Measurements from ENCODE around the gene EXOC4. TPM values are rescaled to one million over a fixed set of nuclear protein-coding genes. Genes with fewer than 3 reads are reported as not detected.

EXOC4 gene
- total RNA-seq, 1 experiment from 2014 or later, result 71.0 TPM

GRCh38 chr7:133828906-133829305 lies 576.0 kb downstream of the EXOC4 start:
- ChIA-PET CTCF (no interaction called here), POLR2A (no interaction called here)
- Histone ChIP-seq H3K9me3 (ENCODE audit: control insufficient read depth, insufficient read depth, low read depth, low read length) (no peaks in the 10 kb centered on the region), H3K4me3 (ENCODE audit: low read depth in 2 of 2, low read length in 2 of 2) (no peak overlapping the region), H3K27me3 (ENCODE audit: control insufficient read depth, insufficient read depth, low read length) (no peaks in the 10 kb centered on the region), H3K27ac (ENCODE audit: low read length) (no peak overlapping the region), H3K4me1 (ENCODE audit: control insufficient read depth, insufficient read depth, low read length) (no peaks in the 10 kb centered on the region), H3K36me3 (ENCODE audit: control insufficient read depth, insufficient read depth, low read length) (no peaks in the 10 kb centered on the region)
- TF ChIP-seq POLR2AphosphoS5 (IDR thresholded peaks at IDR 0.05; ENCODE audit: low read depth, low read length) (no peak), TCF7L2 (IDR thresholded peaks at IDR 0.05; ENCODE audit: low read depth, low read length) (no peak), REST (IDR thresholded peaks at IDR 0.05; ENCODE audit: insufficient read depth in 1 of 2, low read depth in 2 of 2, low read length in 1 of 2) (no peak), SIN3A (IDR thresholded peaks at IDR 0.05; ENCODE audit: borderline replicate concordance, insufficient read depth, low read depth, low read length) (no peak), CTCF (IDR thresholded peaks at IDR 0.05) (no peak)
- intact Hi-C loops (cut with micrococcal nuclease; ENCODE audit: unreplicated experiment), result no loop called here
- no peak for DNase-seq (ENCODE audit: low read depth, low spot score)
- no peak for ATAC-seq
- BruUV-seq (replicated peaks), result no TSS peak
- in situ Hi-C loops (cut with HindIII; ENCODE audit: low pct_unique_long_range_greater_than_20kb, low sequenced_read_pairs), result no loop called here

GRCh38 chr7:133829336-133829897 lies 576.5 kb downstream of the EXOC4 start:
- DNase-seq (ENCODE audit: low read depth, low spot score), result no peak
- intact Hi-C loops (cut with micrococcal nuclease; ENCODE audit: unreplicated experiment) (no loop called here), in situ Hi-C loops (cut with HindIII; ENCODE audit: low pct_unique_long_range_greater_than_20kb, low sequenced_read_pairs) (no loop called here)
- Histone ChIP-seq H3K27ac (ENCODE audit: low read length) (no peak overlapping the region), H3K27me3 (ENCODE audit: control insufficient read depth, insufficient read depth, low read length) (no peaks in the 10 kb centered on the region), H3K36me3 (ENCODE audit: control insufficient read depth, insufficient read depth, low read length) (no peaks in the 10 kb centered on the region), H3K4me3 (ENCODE audit: low read depth in 2 of 2, low read length in 2 of 2) (no peak overlapping the region), H3K4me1 (ENCODE audit: control insufficient read depth, insufficient read depth, low read length) (no peaks in the 10 kb centered on the region), H3K9me3 (ENCODE audit: control insufficient read depth, insufficient read depth, low read depth, low read length) (no peaks in the 10 kb centered on the region)
- ChIA-PET POLR2A (no interaction called here), CTCF (no interaction called here)
- ATAC-seq, result no peak
- no TSS peak for BruUV-seq (replicated peaks)
- no peak for TF ChIP-seq SIN3A (IDR thresholded peaks at IDR 0.05; ENCODE audit: borderline replicate concordance, insufficient read depth, low read depth, low read length)
- TF ChIP-seq TCF7L2 (IDR thresholded peaks at IDR 0.05; ENCODE audit: low read depth, low read length), result no peak
- no peak for TF ChIP-seq POLR2AphosphoS5 (IDR thresholded peaks at IDR 0.05; ENCODE audit: low read depth, low read length)
- no peak for TF ChIP-seq CTCF (IDR thresholded peaks at IDR 0.05)
- TF ChIP-seq REST (IDR thresholded peaks at IDR 0.05; ENCODE audit: insufficient read depth in 1 of 2, low read depth in 2 of 2, low read length in 1 of 2), result no peak

Measured in Panc1 (cell line).